PC-9 (cell line): ENCODE results near the gene CD200R1L. TPM values are rescaled to one million over a fixed set of nuclear protein-coding genes. Genes with fewer than 3 reads are reported as not detected.
A peak's percentile ranks its signal among the peaks of the same experiment; 100 is the strongest.

Experiments
- BruUV-seq: library from RNA; stranded (reverse); fragments of 400-500 nt; replicated peaks from 2 replicates; lab custom pipeline; 2021; lab: Mats Ljungman, UMichigan
- CTCF ChIA-PET: fragments of 300-600 bp; sonication (Branson Sonifier 250); formaldehyde crosslinking; loops from one replicate; lab custom pipeline; 2022; ENCODE audit warnings: antibody characterized with exemption; lab: Charles Lee
- POLR2A ChIA-PET: fragments of 300-600 bp; sonication (Branson Sonifier 250); formaldehyde crosslinking; loops from one replicate; lab custom pipeline; 2022; ENCODE audit warnings: antibody characterized with exemption; ENCODE audit not compliant: unreplicated experiment; lab: Charles Lee
- DNase-seq, 2 experiments: peaks; one replicate each; pipeline versions ENCODE4 v3.0.0 to v3.0.0-alpha.2; 2015 to 2022; ENCODE audit warnings: mixed read lengths in 1 of 2
- H2AFZ ChIP-seq: fragments of 200-600 bp; sonication (generic); 2 replicates; pipeline ENCODE4 v1.8.1; 2017; ENCODE audit warnings: antibody characterized with exemption
- H3F3A ChIP-seq: fragments of 200-600 bp; sonication (generic); 2 replicates; pipeline ENCODE4 v1.8.1; 2017; ENCODE audit warnings: antibody characterized with exemption, mild to moderate bottlenecking, low read depth; ENCODE audit not compliant: insufficient read depth
- H3K27ac ChIP-seq: fragments of 200-600 bp; sonication (generic); 2 replicates; pipeline ENCODE4 v1.6.1; 2016; ENCODE audit warnings: mixed run types
- H3K27me3 ChIP-seq: fragments of 200-600 bp; sonication (generic); 2 replicates; pipeline ENCODE4 v1.6.1; 2016; ENCODE audit warnings: low read depth, mixed run types; ENCODE audit not compliant: insufficient read depth
- H3K36me3 ChIP-seq: fragments of 200-600 bp; sonication (generic); 2 replicates; pipeline ENCODE4 v1.6.1; 2016; ENCODE audit warnings: low read depth, mixed run types
- H3K4me1 ChIP-seq: fragments of 200-600 bp; sonication (generic); replicated peaks from 2 replicates; pipeline ENCODE4 v1.6.1; 2016; ENCODE audit warnings: mixed run types; ENCODE audit not compliant: insufficient read depth
- H3K4me2 ChIP-seq: fragments of 200-600 bp; sonication (generic); 2 replicates; pipeline ENCODE4 v1.6.1; 2017; ENCODE audit warnings: mixed run types
- H3K4me3 ChIP-seq: fragments of 200-600 bp; sonication (generic); 2 replicates; pipeline ENCODE4 v1.6.1; 2016; ENCODE audit warnings: mixed run types
- H3K79me2 ChIP-seq: fragments of 200-600 bp; sonication (generic); 2 replicates; pipeline ENCODE4 v1.6.1; 2017; ENCODE audit warnings: low read depth, mixed run types
- H3K9me2 ChIP-seq: fragments of 200-600 bp; sonication (generic); 2 replicates; pipeline ENCODE4 v1.8.1; 2017; ENCODE audit warnings: mild to moderate bottlenecking; ENCODE audit not compliant: insufficient read depth
- H3K9me3 ChIP-seq: fragments of 200-600 bp; sonication (generic); 2 replicates; pipeline ENCODE4 v1.8.1; 2016; ENCODE audit warnings: low read depth; ENCODE audit not compliant: insufficient read depth
- H4K20me1 ChIP-seq: fragments of 200-600 bp; sonication (generic); 2 replicates; pipeline ENCODE4 v1.8.1; 2017; ENCODE audit not compliant: insufficient read depth
- CTCF ChIP-seq: fragments of 200-600 bp; sonication (generic); conservative IDR thresholded peaks from 2 replicates; pipeline ENCODE4 v1.6.1; 2017; ENCODE audit warnings: mixed run types, antibody characterized with exemption, mild to moderate bottlenecking, moderate library complexity
- EZH2 ChIP-seq: fragments of 200-600 bp; sonication (generic); IDR thresholded peaks from 2 replicates; pipeline ENCODE4 v1.8.0; 2017; ENCODE audit warnings: antibody characterized with exemption, low read depth
- intact Hi-C: fragments of 100-400 bp; cut with micrococcal nuclease; formaldehyde crosslinking; loops from one replicate; pipeline ENCODE4 v1.10.0; 2022; ENCODE audit not compliant: unreplicated experiment
- total RNA-seq: library from RNA; stranded (reverse); gene quantifications from 2 replicates; pipeline ENCODE4 v1.2.3, GENCODE V29; 2021

CD200R1L gene
- total RNA-seq, 1 experiment from 2014 or later, result 0.37 TPM

DNA sequence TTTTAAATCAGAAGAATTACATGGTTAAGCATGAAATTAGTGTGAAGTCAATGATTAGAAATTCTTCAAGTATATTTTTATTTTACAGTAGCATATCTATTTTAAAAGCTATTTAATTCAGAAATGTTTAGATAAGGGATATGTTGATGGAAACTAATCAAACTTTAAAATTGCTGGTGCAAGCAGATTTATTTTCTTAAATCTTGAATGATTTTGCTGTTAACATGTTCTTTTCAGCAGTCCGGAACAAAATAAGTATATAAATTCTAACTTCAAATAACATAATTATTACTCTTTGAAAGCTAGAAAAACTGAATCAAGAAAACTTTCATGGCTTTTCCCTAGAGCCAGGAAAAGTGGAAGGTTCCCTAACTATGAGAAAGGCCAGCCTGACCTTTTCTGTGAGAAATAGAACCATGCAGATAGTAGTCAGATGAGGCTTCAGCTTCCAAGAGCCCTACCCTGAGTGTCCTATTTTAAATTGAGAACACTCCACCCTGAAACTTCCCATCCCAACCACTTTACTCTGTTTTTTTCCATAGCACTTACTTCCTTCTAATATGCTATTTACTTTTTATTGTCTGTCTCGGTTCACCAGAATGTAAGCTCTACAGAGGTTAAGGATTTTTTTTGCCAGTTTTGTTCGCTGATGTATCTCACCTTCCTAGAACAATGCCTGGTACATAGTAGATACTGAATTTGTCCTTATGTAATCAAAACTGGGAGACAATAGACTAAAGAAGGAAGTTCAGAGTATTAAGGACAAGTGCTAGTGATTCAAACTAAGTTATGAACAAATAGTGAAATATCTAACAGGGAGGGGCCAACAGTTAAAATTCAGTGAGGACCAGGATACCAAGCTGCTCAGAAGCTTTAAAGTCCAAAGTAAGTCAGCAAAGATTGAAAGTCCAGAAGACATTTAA, 66.8 kb downstream of the CD200R1L start:
- ChIA-PET POLR2A (interaction anchor here (0.5 to 1.4 kb wide), 8 partner anchors 14 to 257 kb away, joined by 3 to 12 read pairs (median 5); no protein-coding TSS in a partner anchor), CTCF (interaction anchor here (1.0 to 2.0 kb wide), 2 partner anchors 34 to 45 kb away, joined by 5 to 10 read pairs; no protein-coding TSS in a partner anchor)
- Histone ChIP-seq H3K27me3 (no peaks in the 10 kb centered on the region), H3K36me3 (no peaks in the 10 kb centered on the region), H4K20me1 (no peaks in the 10 kb centered on the region), H3K4me3 (no peak overlapping the region), H2AFZ (no peak overlapping the region), H3K9me3 (peaks cover 8% of the 10 kb centered on the region; the same call in 1 of the 2 replicates), H3K79me2 (no peaks in the 10 kb centered on the region), H3K4me1 (peaks cover 65% of the 10 kb centered on the region), H3F3A (peaks cover 51% of the 10 kb centered on the region), H3K9me2 (no peaks in the 10 kb centered on the region), H3K27ac (peak overlapping the region; percentile 93), H3K4me2 (peak overlapping the region; percentile 59)
- DNase-seq, result peak in 1 of 2 experiments; percentile 55
- TF ChIP-seq CTCF (no peak), EZH2 (no peak)
- intact Hi-C loops, result loop anchor here (1.0 kb wide), 1 partner anchor 20 kb away; no protein-coding TSS in a partner anchor
- no TSS peak for BruUV-seq

- H3K9me2 ChIP-seq, result no peaks in the 10 kb centered on the region
- ChIA-PET POLR2A (interaction anchor here (0.5 to 0.7 kb wide), 6 partner anchors 15 to 692 kb away, joined by 3 to 12 read pairs (median 8); no protein-coding TSS in a partner anchor), CTCF (interaction anchor here (0.6 to 2.0 kb wide), 2 partner anchors 31 to 44 kb away, joined by 10 to 11 read pairs; no protein-coding TSS in a partner anchor)
- H3K36me3 ChIP-seq, result no peaks in the 10 kb centered on the region
- no TSS peak for BruUV-seq
- H3F3A ChIP-seq, result peaks cover 59% of the 10 kb centered on the region
- no peaks in the 10 kb centered on the region for H3K79me2 ChIP-seq
- TF ChIP-seq EZH2 (no peak), CTCF (no peak)
- peak overlapping the region; percentile 93 for H3K27ac ChIP-seq
- peak overlapping the region; percentile 17; the same call in 1 of the 2 replicates for H3K4me3 ChIP-seq
- peak overlapping the region; percentile 59 for H3K4me2 ChIP-seq
- no peaks in the 10 kb centered on the region for H4K20me1 ChIP-seq
- intact Hi-C loops, result no loop called here
- H3K4me1 ChIP-seq, result peaks cover 74% of the 10 kb centered on the region
- peaks cover 8% of the 10 kb centered on the region; the same call in 1 of the 2 replicates for H3K9me3 ChIP-seq
- H3K27me3 ChIP-seq, result no peaks in the 10 kb centered on the region
- no peak overlapping the region for H2AFZ ChIP-seq
- DNase-seq, result no peak
Measured at GRCh38 chr3:112779011-112779410, 67.7 kb downstream of the CD200R1L start.

DNA sequence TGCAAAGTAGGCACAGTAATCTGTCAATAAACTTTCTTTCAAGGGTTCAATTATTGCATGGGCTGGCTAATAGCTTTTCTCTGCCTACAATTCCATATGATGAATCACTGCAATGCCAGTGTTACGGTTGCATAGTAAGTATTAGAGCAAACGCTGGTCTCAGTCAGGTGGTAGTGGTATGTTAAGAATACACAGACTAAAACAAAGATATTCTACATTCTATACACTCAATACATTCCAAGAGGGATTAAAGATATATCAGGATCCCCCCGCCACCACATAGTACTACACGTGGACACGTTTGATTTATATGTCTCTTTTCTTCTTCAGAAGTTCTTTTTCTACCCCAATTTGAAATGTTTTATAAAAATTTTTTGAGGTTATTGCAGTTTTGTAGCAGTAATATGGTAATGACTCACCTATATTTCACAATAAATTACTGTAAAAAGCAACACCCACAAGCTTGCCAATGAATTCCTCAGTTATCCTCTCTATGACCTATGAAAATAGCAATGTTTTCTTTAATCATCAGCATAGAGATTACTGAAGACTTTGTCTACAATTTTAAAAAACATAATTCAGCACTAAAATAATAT, 68.2 kb downstream of the CD200R1L start:
- Histone ChIP-seq H3K9me2 (no peaks in the 10 kb centered on the region), H3K27me3 (no peaks in the 10 kb centered on the region), H3K27ac (peak overlapping the region; percentile 93), H3K9me3 (peaks cover 5% of the 10 kb centered on the region; the same call in 1 of the 2 replicates), H3K36me3 (no peaks in the 10 kb centered on the region), H2AFZ (no peak overlapping the region), H3K79me2 (no peaks in the 10 kb centered on the region), H3K4me3 (no peak overlapping the region; the same call in 1 of the 2 replicates), H3K4me1 (peaks cover 78% of the 10 kb centered on the region), H4K20me1 (no peaks in the 10 kb centered on the region), H3F3A (peaks cover 65% of the 10 kb centered on the region), H3K4me2 (peak overlapping the region; percentile 59)
- POLR2A ChIA-PET, result interaction anchor here (0.5 to 0.7 kb wide), 4 partner anchors 27 to 693 kb away, joined by 6 to 10 read pairs (median 8); no protein-coding TSS in a partner anchor
- no TSS peak for BruUV-seq
- CTCF ChIA-PET, result interaction anchor here (0.5 to 1.0 kb wide), 3 partner anchors 27 to 204 kb away, joined by 3 to 11 read pairs (median 5); no protein-coding TSS in a partner anchor
- intact Hi-C loops, result loop anchor here (1.0 kb wide), 2 partner anchors 36 to 107 kb away; no protein-coding TSS in a partner anchor
- peak; percentile 55 to 88 for DNase-seq
- TF ChIP-seq EZH2 (no peak), CTCF (no peak)
